ENCODE results near the gene ERP27. TPM values are rescaled to one million over a fixed set of nuclear protein-coding genes. Genes with fewer than 3 reads are reported as not detected.

ERP27 gene
- total RNA-seq, 1 experiment from 2014 or later = 2.3 TPM

GRCh38 chr12:14972816-14973215 lies 34.5 kb upstream of the ERP27 start, which contains the start of gene PDE6H:
TSS of gene PDE6H (plus strand) at chr12:14973042. CDS start at chr12:14978013, 4,971 bp downstream.
- Mint-ChIP-seq H3K27me3 (ENCODE audit: unreplicated experiment) (no peaks in the 10 kb centered on the region), H3K4me3 (ENCODE audit: low read depth, unreplicated experiment) (no peak within 1 kb of the TSS), H3K9me3 (ENCODE audit: low read depth, unreplicated experiment) (no peaks in the 10 kb centered on the region), H3K36me3 (ENCODE audit: insufficient read depth, unreplicated experiment) (no peaks in the 10 kb centered on the region), H3K27ac (ENCODE audit: unreplicated experiment) (no peak within 1 kb of the TSS), H3K4me1 (ENCODE audit: low read depth, unreplicated experiment) (no peaks in the 10 kb centered on the region)
- no peak for DNase-seq
- BruUV-seq (replicated peaks) = no TSS peak
- intact Hi-C loops (cut with micrococcal nuclease; ENCODE audit: unreplicated experiment) = no loop called here
- CTCF ChIA-PET = no interaction called here
- no peak for TF ChIP-seq CTCF (IDR thresholded peaks at IDR 0.05; ENCODE audit: unreplicated experiment)

- Mint-ChIP-seq H3K27ac (ENCODE audit: unreplicated experiment) (no peak overlapping the region), H3K36me3 (ENCODE audit: insufficient read depth, unreplicated experiment) (no peaks in the 10 kb centered on the region), H3K4me1 (ENCODE audit: low read depth, unreplicated experiment) (no peaks in the 10 kb centered on the region), H3K27me3 (ENCODE audit: unreplicated experiment) (no peaks in the 10 kb centered on the region), H3K9me3 (ENCODE audit: low read depth, unreplicated experiment) (no peaks in the 10 kb centered on the region), H3K4me3 (ENCODE audit: low read depth, unreplicated experiment) (no peak overlapping the region)
- no TSS peak for BruUV-seq (replicated peaks)
- CTCF ChIA-PET = no interaction called here
- no peak for TF ChIP-seq CTCF (IDR thresholded peaks at IDR 0.05; ENCODE audit: unreplicated experiment)
- DNase-seq = no peak
- intact Hi-C loops (cut with micrococcal nuclease; ENCODE audit: unreplicated experiment) = no loop called here
Measured at GRCh38 chr12:14970473-14970872, 32.1 kb upstream of the ERP27 start.

GRCh38 chr12:14968478-14968877 lies 30.1 kb upstream of the ERP27 start:
- Mint-ChIP-seq H3K4me3 (ENCODE audit: low read depth, unreplicated experiment) (no peak overlapping the region), H3K27me3 (ENCODE audit: unreplicated experiment) (no peaks in the 10 kb centered on the region), H3K4me1 (ENCODE audit: low read depth, unreplicated experiment) (no peaks in the 10 kb centered on the region), H3K27ac (ENCODE audit: unreplicated experiment) (no peak overlapping the region), H3K36me3 (ENCODE audit: insufficient read depth, unreplicated experiment) (no peaks in the 10 kb centered on the region), H3K9me3 (ENCODE audit: low read depth, unreplicated experiment) (no peaks in the 10 kb centered on the region)
- CTCF ChIA-PET = no interaction called here
- intact Hi-C loops (cut with micrococcal nuclease; ENCODE audit: unreplicated experiment) = no loop called here
- no peak for TF ChIP-seq CTCF (IDR thresholded peaks at IDR 0.05; ENCODE audit: unreplicated experiment)
- no peak for DNase-seq
- no TSS peak for BruUV-seq (replicated peaks)

GRCh38 chr12:14965221-14965620 lies 26.9 kb upstream of the ERP27 start:
- no TSS peak for BruUV-seq (replicated peaks)
- H3K4me1 Mint-ChIP-seq (ENCODE audit: low read depth, unreplicated experiment) = peaks cover 11% of the 10 kb centered on the region
- CTCF ChIA-PET = no interaction called here

More at GRCh38 chr12:14965221-14965620, 26.9 kb upstream of the ERP27 start:
- Mint-ChIP-seq H3K27me3 (ENCODE audit: unreplicated experiment) (no peaks in the 10 kb centered on the region), H3K4me3 (ENCODE audit: low read depth, unreplicated experiment) (no peak overlapping the region), H3K36me3 (ENCODE audit: insufficient read depth, unreplicated experiment) (no peaks in the 10 kb centered on the region), H3K27ac (ENCODE audit: unreplicated experiment) (no peak overlapping the region), H3K9me3 (ENCODE audit: low read depth, unreplicated experiment) (no peaks in the 10 kb centered on the region)
- intact Hi-C loops (cut with micrococcal nuclease; ENCODE audit: unreplicated experiment) = no loop called here
- no peak for DNase-seq
- no peak for TF ChIP-seq CTCF (IDR thresholded peaks at IDR 0.05; ENCODE audit: unreplicated experiment)

All from Calu3 (cell line).